Activated CD8-positive, alpha-beta memory T cell treated with anti-CD3 and anti-CD28 coated beads for 36 hours (primary cell): Measurements from ENCODE around the gene NCBP3. TPM values are rescaled to one million over a fixed set of nuclear protein-coding genes. Genes with fewer than 3 reads are reported as not detected.
"Not testable (repeated sequence)": the region's sequence is repeated elsewhere in the genome, so short reads cannot be mapped to it uniquely, and the experiment has no call there.

Source experiments
- CTCF ChIA-PET: fragments of 350-600 bp; sonication (Branson Sonifier 250); formaldehyde crosslinking; loops from one replicate; lab custom pipeline; 2021; ENCODE audit warnings: antibody characterized with exemption; lab: Charles Lee
- POLR2A ChIA-PET: fragments of 350-600 bp; sonication (Branson Sonifier 250); formaldehyde crosslinking; loops from one replicate; lab custom pipeline; 2021; ENCODE audit warnings: antibody characterized with exemption; lab: Charles Lee
- total RNA-seq, 2 experiments: library from RNA; stranded (reverse); gene quantifications; one replicate each; pipeline ENCODE4 v1.2.3, GENCODE V29; 2021

NCBP3 gene
- total RNA-seq, 2 experiments from 2014 or later = 43.8 to 45.4 TPM

- ChIA-PET POLR2A (no interaction called here), CTCF (interaction anchor here (1.6 to 2.0 kb wide), 2 partner anchors 25 to 66 kb away, joined by 3 to 9 read pairs; no protein-coding TSS in a partner anchor)
Observed at GRCh38 chr17:3803308-3803640, 42.8 kb downstream of the NCBP3 start.

DNA sequence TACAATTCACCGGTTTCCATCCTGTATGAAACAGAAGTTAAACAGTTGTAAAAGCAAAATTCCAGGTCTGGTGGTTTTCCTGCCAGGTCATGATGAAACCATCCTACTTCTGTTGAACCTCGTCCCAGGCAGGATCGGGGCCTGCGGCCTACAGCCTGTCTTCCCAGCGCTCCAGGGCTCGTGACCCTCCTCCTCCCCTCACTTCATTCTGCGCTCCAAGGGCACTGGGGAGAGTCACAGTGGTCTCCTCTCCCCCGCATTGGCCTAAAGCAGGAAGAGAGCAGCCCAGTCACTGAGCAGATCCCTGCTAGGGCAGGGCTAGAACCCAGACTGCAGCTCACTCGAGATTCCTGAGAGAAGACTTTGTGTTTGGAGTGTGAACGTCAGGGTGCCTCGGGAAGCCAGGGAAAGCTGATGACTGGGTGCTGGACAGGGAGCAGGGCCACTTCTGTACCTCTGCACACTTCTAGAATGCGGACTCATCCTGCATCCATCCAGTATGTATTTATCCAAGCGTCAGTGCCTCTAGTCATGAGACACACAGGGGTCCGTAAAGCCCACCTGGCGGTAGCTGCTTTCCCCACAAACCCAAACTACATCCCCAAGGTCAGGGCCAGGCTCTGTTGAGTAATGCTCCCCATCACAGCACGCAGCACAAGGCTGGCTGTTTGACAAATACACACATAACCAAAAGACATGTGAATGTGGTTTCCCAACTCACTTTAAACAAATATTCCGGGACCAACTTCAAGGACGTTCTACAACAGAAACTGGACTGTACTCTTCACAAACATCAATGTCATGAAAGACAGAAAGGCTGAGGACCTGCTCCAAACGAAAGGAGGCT, 43.4 kb downstream of the NCBP3 start:
- POLR2A ChIA-PET = no interaction called here
- CTCF ChIA-PET = interaction anchor here (1.6 kb wide), 1 partner anchor 25 kb away, joined by 3 read pairs; no protein-coding TSS in a partner anchor

DNA sequence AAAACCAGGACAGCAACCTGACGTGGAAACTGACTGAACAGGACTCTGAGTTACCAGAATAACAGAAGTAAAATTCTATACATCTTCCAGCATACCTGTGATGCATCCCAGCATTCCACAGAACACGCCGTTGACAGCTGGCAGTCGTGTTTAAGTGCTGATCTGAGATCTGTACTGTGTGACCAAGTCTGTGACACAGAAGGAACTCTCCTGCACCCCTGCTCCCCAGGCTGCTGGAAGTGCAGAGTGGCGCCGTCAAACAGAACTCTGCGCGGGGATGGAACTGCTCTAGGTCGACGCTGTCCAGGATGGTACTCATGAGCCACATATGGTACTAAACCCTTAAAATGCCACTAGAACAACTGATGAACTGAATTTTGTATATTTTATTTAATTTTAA, 44.3 kb downstream of the NCBP3 start:
- CTCF ChIA-PET = interaction anchor here (1.8 kb wide), 1 partner anchor 26 kb away, joined by 6 read pairs; no protein-coding TSS in a partner anchor

GRCh38 chr17:3801347-3801746, 44.7 kb downstream of the NCBP3 start:
- POLR2A ChIA-PET = no interaction called here
- CTCF ChIA-PET = interaction anchor here (1.8 kb wide), 1 partner anchor 26 kb away, joined by 6 read pairs; no protein-coding TSS in a partner anchor

More for the DNA sequence above, 44.3 kb downstream of the NCBP3 start:
- POLR2A ChIA-PET = no interaction called here

GRCh38 chr17:3800362-3801271, 45.4 kb downstream of the NCBP3 start, which contains the start of gene ITGAE:
TSS of gene ITGAE (minus strand) at chr17:3801188. CDS start at chr17:3801144, 44 bp downstream.
- POLR2A ChIA-PET = no interaction called here
- CTCF ChIA-PET = interaction anchor here (0.7 to 1.8 kb wide), 2 partner anchors 27 to 38 kb away, joined by 6 read pairs; no protein-coding TSS in a partner anchor

GRCh38 chr17:3799181-3799945, 46.7 kb downstream of the NCBP3 start:
- POLR2A ChIA-PET = no interaction called here
- CTCF ChIA-PET = interaction anchor here (0.6 kb wide), 2 partner anchors 35 to 1514 kb away, joined by 3 to 6 read pairs; no protein-coding TSS in a partner anchor

DNA sequence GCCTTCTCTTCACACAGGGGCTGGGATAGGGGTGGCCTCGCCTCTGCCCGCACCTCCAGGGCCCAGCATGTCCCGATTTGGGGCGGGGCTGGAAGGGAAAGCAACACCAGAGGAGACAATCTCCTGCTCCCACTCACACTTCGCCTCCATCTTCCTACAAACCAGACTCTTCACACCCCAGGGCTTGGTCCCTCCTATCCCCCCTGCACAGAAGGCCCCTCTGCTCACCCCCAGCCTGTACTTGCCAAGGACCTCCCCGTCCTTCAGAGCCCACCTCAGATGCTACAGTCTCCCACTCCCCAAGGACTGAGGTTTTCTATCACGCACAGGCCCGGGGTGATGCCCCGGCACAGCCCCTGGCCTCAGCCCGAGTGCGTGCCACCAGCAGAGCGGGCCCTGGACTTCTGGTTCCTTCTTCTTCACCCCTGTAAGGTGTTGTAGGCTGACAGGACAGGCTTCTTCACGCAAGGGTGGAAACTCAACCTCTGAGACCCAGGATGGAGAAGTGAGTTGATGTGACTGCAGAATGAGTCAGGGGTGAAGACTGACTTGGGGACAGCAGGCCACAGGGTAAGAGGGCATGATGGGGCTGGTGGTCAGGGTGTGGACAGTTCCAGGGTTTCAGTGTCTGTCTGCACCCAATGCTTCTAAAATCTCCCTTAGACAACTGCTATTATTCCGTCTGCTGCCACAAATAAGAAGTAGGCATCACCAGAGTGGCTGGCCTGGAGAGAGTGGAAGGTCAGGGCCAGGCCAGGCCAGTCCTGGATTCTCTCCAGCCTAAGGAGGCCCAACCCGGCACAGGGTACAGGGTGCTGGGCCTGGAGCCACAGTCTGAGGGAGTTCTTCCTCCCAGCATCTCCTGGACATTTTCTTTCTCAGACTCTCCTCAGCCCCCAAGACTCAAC, 47.5 kb downstream of the NCBP3 start:
- ChIA-PET POLR2A (no interaction called here), CTCF (no interaction called here)

- ChIA-PET POLR2A (interaction anchor here (0.6 to 2.9 kb wide), 7 partner anchors 15 to 122 kb away, joined by 3 to 27 read pairs (median 4); no protein-coding TSS in a partner anchor), CTCF (interaction anchor here (0.6 to 3.8 kb wide), 8 partner anchors 11 to 60 kb away, joined by 4 to 19 read pairs (median 6); no protein-coding TSS in a partner anchor)
Observed at GRCh38 chr17:3796822-3797170, 49.2 kb downstream of the NCBP3 start.

GRCh38 chr17:3796110-3796821, 49.8 kb downstream of the NCBP3 start:
- ChIA-PET CTCF (interaction anchor here (1.1 to 3.8 kb wide), 8 partner anchors 12 to 59 kb away, joined by 3 to 19 read pairs (median 6); no protein-coding TSS in a partner anchor), POLR2A (interaction anchor here (0.6 to 2.9 kb wide), 8 partner anchors 26 to 1000 kb away, joined by 3 to 27 read pairs (median 4); partner anchors contain the start of genes P2RX5 and PSMB6)

DNA sequence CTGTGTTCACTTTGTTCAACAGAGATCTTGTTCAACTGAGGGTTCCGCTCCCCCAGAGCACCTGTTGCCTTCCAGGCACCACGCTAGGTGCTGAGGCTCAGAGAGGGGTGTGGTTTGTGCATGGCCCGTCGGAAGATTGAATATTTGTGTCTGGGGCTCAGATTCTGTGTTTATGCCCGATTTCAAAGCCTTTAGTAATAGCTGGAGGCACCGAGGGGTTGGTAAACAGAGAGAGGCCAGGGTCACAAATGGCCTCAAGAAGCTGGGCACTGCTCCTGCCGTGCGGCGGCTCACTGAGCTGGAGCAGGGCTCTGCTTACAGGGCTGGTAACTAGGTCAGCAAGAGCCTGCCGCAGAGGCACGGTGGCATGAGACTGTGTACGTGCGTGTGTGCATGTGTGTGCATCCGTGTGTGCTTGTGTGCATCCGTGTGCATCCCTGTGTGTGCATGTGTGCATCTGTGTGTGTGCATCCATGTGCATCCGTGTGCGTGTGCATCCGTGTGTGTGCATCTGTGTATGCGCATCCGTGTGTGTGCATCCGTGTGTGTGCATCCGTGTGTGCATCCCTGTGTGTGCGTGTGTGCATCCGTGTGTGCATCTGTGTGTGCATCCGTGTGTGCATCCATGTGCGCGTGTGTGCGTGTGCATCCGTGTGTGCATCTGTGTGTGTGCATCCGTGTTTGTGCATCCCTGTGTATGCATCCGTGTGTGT, 50.5 kb downstream of the NCBP3 start:
- ChIA-PET POLR2A (interaction anchor here (0.6 to 2.9 kb wide), 3 partner anchors 31 to 1001 kb away, joined by 4 to 27 read pairs (median 8); partner anchors contain the start of gene PSMB6), CTCF (interaction anchor here (1.1 to 3.8 kb wide), 9 partner anchors 11 to 58 kb away, joined by 3 to 19 read pairs (median 5); no protein-coding TSS in a partner anchor)

GRCh38 chr17:3794557-3795389, 51.3 kb downstream of the NCBP3 start:
- ChIA-PET POLR2A (interaction anchor here (2.9 kb wide), 1 partner anchor 31 kb away, joined by 27 read pairs; no protein-coding TSS in a partner anchor), CTCF (interaction anchor here (1.0 to 3.8 kb wide), 7 partner anchors 11 to 80 kb away, joined by 3 to 19 read pairs (median 4); no protein-coding TSS in a partner anchor)

- POLR2A ChIA-PET = interaction anchor here (2.9 kb wide), 1 partner anchor 30 kb away, joined by 27 read pairs; no protein-coding TSS in a partner anchor
Observed at GRCh38 chr17:3794152-3794551, 51.9 kb downstream of the NCBP3 start.

DNA sequence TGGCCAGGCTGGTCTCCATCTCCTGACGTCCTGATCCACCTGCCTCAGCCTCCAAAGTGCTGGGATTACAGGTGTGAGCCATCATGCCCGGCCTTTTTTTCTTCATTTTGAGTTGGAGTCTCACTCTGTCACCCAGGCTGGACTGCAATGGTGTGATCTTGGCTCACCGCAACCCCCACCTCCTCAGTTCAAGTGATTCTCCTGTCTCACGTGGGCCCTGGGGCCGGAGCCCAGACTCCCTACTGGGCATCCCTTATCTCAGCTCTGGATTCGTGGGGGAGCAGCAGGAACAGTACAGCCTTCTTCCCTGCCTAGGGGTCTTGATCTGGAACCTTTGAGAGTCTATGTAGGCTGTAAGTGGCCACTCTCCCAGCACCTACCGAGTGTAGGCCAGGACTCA, 52.8 kb downstream of the NCBP3 start:
- POLR2A ChIA-PET = not testable (repeated sequence)
- CTCF ChIA-PET = interaction anchor here (1.0 to 1.7 kb wide), 3 partner anchors 34 to 78 kb away, joined by 3 to 5 read pairs (median 3); no protein-coding TSS in a partner anchor

More at GRCh38 chr17:3794152-3794551, 51.9 kb downstream of the NCBP3 start:
- CTCF ChIA-PET = interaction anchor here (1.0 to 3.8 kb wide), 4 partner anchors 47 to 79 kb away, joined by 3 to 19 read pairs (median 4); no protein-coding TSS in a partner anchor

DNA sequence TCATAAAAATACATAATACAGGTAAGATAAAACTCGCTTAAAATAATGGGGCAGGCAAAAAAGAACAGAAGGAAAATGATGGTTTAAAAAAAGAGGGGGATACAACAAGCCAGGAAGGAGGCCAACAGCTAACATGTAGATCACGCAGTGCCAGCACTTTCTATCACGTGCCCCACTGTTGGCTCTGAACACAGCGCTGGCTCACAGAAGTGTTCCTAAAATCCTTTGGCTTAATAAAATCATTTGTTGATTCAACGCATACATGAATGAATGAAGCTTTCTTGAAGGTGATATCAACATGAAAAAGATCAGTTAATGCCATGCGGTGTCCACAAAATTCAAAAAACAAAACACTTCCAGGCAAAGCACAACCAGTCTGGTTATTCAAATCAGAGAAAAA, 53.6 kb downstream of the NCBP3 start:
- ChIA-PET POLR2A (no interaction called here), CTCF (interaction anchor here (1.0 to 1.7 kb wide), 3 partner anchors 35 to 110 kb away, joined by 3 to 5 read pairs (median 3); no protein-coding TSS in a partner anchor)
